DOHH2 (cell line): ENCODE data around the gene BPI.

Experiments used
- EZH2phosphoT487 ChIP-seq: fragments of 200-600 bp; sonication (generic); IDR thresholded peaks from 2 replicates; pipeline ENCODE4 v1.6.1; 2017; ENCODE audit warnings: borderline replicate concordance, mild to moderate bottlenecking, antibody characterized with exemption, low read length, moderate library complexity, mixed read lengths
- TF ChIP-seq, protein P1 (sequence below): fragments of 200-600 bp; sonication (generic); IDR thresholded peaks from one replicate; pipeline ENCODE4 v1.5.1; 2014; ENCODE audit warnings: antibody characterized with exemption, mild to moderate bottlenecking, low read depth, low read length; ENCODE audit not compliant: poor library complexity, severe bottlenecking

DNA sequence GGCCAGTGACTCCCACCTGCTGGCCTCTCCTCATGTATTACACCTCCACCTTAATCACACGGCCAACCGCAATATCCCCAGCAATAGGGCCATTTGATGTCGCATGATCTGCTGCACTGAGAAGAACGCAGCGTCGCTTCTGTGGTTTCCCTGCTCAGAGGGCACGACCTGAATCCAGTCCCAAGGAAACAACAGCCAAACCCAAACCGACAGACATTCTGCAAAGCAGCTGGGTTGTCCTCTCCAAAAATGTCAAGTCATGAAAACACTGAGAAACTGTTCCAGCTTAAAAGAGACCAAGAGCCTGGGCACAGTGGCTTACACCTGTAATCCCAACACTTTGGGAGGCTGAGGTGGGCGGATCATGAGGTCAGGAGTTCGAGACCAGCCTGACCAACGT is 7.5 kb upstream of the BPI start:
- TF ChIP-seq, protein P1, sequence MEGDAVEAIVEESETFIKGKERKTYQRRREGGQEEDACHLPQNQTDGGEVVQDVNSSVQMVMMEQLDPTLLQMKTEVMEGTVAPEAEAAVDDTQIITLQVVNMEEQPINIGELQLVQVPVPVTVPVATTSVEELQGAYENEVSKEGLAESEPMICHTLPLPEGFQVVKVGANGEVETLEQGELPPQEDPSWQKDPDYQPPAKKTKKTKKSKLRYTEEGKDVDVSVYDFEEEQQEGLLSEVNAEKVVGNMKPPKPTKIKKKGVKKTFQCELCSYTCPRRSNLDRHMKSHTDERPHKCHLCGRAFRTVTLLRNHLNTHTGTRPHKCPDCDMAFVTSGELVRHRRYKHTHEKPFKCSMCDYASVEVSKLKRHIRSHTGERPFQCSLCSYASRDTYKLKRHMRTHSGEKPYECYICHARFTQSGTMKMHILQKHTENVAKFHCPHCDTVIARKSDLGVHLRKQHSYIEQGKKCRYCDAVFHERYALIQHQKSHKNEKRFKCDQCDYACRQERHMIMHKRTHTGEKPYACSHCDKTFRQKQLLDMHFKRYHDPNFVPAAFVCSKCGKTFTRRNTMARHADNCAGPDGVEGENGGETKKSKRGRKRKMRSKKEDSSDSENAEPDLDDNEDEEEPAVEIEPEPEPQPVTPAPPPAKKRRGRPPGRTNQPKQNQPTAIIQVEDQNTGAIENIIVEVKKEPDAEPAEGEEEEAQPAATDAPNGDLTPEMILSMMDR: no peak
- no peak for TF ChIP-seq EZH2phosphoT487
